ENCODE results near the gene RAB6B. TPM values are rescaled to one million over a fixed set of nuclear protein-coding genes. Genes with fewer than 3 reads are reported as not detected.
"Not testable (repeated sequence)": the region's sequence is repeated elsewhere in the genome, so short reads cannot be mapped to it uniquely, and the experiment has no call there.

The RAB6B gene
- polyA plus RNA-seq, 1 donor, result 9.7 TPM

DNA sequence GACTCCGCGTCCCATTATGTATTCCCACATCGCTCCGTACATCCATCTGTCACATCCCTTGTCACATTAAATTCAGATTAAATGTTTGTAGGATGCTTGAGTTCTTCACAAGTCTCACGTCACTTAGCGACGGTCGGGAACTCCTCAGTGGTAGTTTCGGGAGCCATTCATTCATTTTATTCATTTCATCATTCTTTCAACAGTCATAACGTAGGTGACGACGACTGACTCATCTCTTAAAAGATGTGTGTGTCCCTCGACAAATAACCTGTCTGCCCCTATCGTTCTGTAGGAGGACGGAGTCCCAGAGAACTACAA, 90.3 kb downstream of the RAB6B start:
- DNase-seq, result no peak

DNA sequence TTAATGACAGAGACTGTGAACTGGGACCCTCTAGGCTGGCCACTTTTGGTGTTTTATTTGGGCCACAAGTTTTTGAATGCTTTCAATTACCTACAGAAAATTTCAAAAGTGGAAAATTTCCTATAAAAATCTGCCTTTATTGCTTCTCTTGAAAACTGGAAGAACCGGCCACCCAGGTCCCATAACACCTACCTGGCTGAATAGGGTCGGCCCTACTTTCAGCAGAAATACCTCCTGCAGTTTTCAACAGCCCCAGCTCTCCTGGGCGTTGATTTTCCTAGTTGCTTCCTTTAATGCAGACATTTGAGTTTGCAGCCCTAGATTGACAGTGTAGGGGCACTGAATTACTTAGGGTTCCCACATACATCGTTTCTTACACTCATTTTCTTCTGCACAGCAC, 90.8 kb downstream of the RAB6B start:
- no peak for DNase-seq

DNA sequence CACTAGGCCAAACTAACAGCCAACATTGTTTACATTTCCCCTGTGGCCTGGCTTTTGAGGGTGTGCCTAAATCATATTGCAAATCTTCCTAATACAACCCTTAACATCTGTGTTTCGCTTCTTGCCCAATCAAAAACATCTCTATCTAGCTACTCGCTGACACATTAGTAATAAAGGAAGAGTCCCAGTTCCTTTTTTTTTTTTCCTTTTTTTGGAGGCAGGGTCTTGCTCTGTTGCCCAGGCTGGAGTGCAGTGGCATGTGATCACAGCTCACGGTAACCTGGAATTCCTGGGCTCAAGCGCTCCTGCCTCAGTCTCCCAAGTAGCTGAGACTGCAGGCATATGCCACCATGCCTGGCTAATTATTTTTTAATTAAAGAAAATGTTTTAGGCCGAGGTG, 92.2 kb downstream of the RAB6B start:
- DNase-seq, result no peak

- no peak for DNase-seq
Observed at GRCh38 chr3:133799794-133800585, 95.7 kb downstream of the RAB6B start.

DNA sequence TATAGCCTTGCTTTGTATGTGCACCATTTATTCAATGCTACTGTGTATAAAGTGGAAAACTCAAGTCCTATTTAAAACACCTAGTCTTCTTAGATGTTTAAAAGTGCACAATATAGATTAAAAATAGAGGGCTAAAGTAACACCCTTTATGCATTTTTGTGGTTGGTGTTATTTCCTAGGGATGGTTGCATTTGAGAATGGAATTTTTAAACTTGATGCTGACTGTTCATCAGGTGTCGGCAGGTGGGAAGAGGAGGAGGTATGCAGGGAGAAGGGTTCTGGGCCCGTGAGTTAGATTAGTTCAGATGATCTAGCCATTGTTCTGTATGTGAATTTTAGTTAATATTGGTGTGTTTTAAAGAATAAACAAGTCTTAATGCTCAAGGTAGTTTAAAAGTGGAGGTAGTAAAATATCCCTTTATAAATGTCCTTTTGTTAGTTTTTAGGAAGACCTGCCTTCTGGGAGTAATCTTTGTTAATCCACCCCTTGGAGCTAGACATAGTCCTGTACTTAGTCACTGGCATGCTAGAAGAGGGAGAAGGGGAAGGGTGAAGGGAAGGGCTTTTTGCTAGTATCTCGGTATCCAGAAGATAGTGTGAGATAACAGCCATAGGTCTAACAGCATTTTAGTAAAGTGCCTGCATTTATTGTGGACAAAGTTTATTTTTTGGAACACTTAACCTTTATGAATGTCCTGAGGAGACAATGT, 98.1 kb downstream of the RAB6B start:
- DNase-seq, result no peak

DNA sequence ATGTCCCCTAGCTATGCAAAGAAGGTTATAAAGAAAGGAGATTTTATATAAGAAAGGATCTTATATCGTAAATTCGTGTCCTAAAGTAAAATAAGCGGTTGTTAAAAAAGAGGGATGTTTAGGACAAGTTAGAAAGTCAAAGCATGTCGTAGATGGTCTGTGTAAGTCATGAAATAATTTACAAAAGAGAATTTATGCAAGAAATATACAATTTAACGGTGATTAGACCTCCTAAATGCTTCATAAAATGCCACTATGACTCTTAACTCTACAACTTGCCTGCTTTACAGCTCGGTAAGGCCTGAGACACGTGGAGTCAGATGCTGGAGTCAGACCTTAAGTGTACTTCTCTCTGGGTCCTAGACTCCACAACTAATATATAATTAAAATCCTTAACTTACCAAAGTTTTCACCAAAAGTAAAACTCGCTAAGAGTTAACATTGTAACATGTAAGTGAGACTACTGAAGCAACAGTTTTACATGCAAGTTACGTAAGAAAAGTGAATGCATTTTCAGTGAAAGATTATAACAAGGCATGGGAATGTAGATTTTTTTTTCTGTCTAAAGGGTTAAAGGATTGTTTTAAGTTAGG, 103.4 kb downstream of the RAB6B start:
- DNase-seq, result no peak

DNA sequence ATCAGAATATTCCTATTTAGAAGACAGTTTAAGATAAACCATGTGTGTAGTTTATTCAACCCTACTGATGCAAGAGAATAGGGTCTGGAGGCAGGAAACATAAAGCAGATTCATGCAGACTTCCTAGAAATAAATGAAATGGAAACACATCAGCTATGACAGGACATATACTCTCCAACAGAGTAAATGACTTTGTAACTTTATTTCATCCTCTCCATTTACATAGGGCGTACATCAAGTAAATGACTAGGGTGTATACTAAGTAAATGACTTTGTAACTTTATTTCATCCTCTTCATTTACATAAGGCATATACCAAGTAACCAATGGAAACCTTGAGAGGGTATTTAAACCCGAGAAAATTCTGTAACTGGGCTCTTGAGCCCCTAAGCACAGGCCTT, 107.7 kb downstream of the RAB6B start:
- DNase-seq, result no peak

- DNase-seq, result no peak
Observed at GRCh38 chr3:133783762-133784161, 111.9 kb downstream of the RAB6B start.

- DNase-seq, result no peak
Observed at GRCh38 chr3:133782454-133782853, 113.2 kb downstream of the RAB6B start.

DNA sequence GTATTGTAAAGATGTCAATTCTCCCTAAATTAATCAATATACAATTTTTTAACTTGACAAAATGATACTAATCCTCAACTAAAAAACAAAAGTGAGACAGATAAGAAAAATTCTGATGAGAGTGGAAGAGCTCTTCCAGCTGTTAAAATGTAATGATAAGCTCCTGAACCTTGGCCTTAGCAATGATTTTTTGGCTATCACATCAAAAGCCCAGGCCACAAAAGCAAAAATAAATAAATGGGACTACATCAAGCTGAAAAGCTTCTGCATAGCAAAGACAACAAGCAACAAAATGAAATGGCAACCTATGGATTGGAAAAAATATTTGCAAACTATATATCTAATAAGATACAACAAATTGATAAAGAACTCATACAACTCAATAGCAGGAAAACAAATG, 114.1 kb downstream of the RAB6B start:
- no peak for DNase-seq

DNA sequence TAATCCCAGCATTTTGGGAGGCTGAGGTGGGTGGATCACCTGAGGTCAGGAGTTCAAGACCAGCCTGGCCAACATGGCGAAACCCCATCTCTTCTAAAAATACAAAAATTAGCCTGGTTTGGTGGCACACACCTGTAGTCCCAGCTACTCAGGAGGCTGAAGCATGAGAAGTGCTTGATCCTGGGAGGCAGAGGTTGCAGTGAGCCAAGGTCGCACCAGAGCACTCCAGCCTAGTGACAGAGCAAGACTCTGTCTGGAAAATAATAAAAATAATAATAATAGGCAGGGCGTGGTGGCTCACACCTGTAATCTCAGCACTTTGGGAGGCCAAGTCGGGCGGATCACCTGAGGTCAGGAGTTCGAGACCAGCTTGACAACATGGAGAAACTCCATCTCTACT, 114.9 kb downstream of the RAB6B start:
- not testable (repeated sequence) for DNase-seq

DNA sequence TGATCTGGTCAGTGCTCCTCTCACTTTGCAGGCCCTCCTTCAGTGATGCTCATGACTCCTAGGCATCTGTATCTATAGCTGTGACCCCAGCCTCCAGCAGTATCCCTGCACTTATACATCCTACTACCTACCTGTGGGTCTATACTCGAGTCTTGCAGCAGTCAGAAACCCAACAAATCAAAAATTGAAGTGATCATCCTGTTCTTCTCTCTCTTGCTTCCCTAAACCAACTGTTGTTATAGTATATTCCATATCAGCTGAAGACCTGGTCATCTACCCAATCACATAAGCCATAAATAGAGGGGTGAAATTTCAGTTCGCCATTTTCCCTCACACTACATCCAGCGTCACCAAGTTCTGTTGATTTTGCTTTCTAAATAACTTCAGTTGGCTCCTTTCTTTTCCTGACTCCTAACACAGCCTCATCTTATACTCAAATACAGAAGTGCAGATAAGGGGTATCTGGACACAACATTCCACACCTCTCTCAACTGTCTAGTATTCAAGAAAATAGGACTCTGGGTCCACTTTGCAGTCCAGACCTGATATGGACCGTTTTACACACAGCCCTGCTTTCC, 116.0 kb downstream of the RAB6B start:
- no peak for DNase-seq

- no peak for DNase-seq
Observed at GRCh38 chr3:133777807-133778568, 117.7 kb downstream of the RAB6B start.

GRCh38 chr3:133776794-133777438, 118.8 kb downstream of the RAB6B start:
- no peak for DNase-seq

- DNase-seq, result no peak
Observed at GRCh38 chr3:133775835-133776234, 119.8 kb downstream of the RAB6B start.

- DNase-seq, result no peak
Observed at GRCh38 chr3:133775309-133775708, 120.4 kb downstream of the RAB6B start.

Other genes with a start within 250 kb of the RAB6B start
- 25.2 TPM for gene TOPBP1, start 233.9 kb downstream of the RAB6B start, polyA plus RNA-seq (ENCODE audit: insufficient read length)
- gene TF, start 149.5 kb downstream of the RAB6B start, polyA plus RNA-seq (ENCODE audit: insufficient read length), result 5.9 TPM
- 28.9 TPM for gene SRPRB, start 90.1 kb downstream of the RAB6B start, polyA plus RNA-seq (ENCODE audit: insufficient read length)
- 1.4 TPM for gene SLCO2A1, start 134.0 kb upstream of the RAB6B start, polyA plus RNA-seq (ENCODE audit: insufficient read length)

Measured in hindlimb muscle (tissue), 1 donor.